Measurements from ENCODE around the gene SVOP.

SVOP gene

GRCh38 chr12:109047081-109047805, 26.4 kb upstream of the SVOP start:
- Histone ChIP-seq H3K9me3 (ENCODE audit: insufficient read depth, low read length, severe bottlenecking) (no peaks in the 10 kb centered on the region), H3K4me1 (ENCODE audit: insufficient read depth, low read length) (peaks cover 7% of the 10 kb centered on the region), H3K27me3 (ENCODE audit: insufficient read depth, low read length, poor library complexity) (no peaks in the 10 kb centered on the region), H2AFZ (ENCODE audit: low read depth, low read length) (no peak overlapping the region; the same call in 1 of the 2 replicates), H3K36me3 (ENCODE audit: insufficient read depth, low read length) (no peaks in the 10 kb centered on the region), H3K9ac (ENCODE audit: low read depth, low read length) (no peak overlapping the region), H3K79me2 (ENCODE audit: insufficient read depth, low read length) (no peaks in the 10 kb centered on the region), H4K20me1 (ENCODE audit: insufficient read depth, low read length) (no peaks in the 10 kb centered on the region), H3K27ac (ENCODE audit: low read length) (no peak overlapping the region), H3K4me3 (ENCODE audit: low read depth in 1 of 2, low read length in 2 of 2) (no peak overlapping the region), H3K4me2 (ENCODE audit: insufficient read depth, low read length) (no peak overlapping the region)
- TF ChIP-seq EZH2 (IDR thresholded peaks at IDR 0.05; ENCODE audit: borderline replicate concordance, low read depth, low read length, severe bottlenecking) = no peak
- TF ChIP-seq CTCF (IDR thresholded peaks at IDR 0.05; ENCODE audit: borderline replicate concordance, extremely low read depth, low read length, poor library complexity, severe bottlenecking) = no peak
- DNase-seq = no peak
- ATAC-seq (ENCODE audit: insufficient read depth, low read depth) = no peak

GRCh38 chr12:109044241-109044640, 23.4 kb upstream of the SVOP start:
- H2AFZ ChIP-seq (ENCODE audit: low read depth, low read length) = no peak overlapping the region
- H3K79me2 ChIP-seq (ENCODE audit: insufficient read depth, low read length) = no peaks in the 10 kb centered on the region
- no peak for DNase-seq
- TF ChIP-seq EZH2 (IDR thresholded peaks at IDR 0.05; ENCODE audit: borderline replicate concordance, low read depth, low read length, severe bottlenecking) (no peak), CTCF (IDR thresholded peaks at IDR 0.05; ENCODE audit: borderline replicate concordance, extremely low read depth, low read length, poor library complexity, severe bottlenecking) (no peak)
- H3K4me1 ChIP-seq (ENCODE audit: insufficient read depth, low read length) = no peaks in the 10 kb centered on the region
- no peak overlapping the region for H3K4me2 ChIP-seq (ENCODE audit: insufficient read depth, low read length)
- no peaks in the 10 kb centered on the region for H3K9me3 ChIP-seq (ENCODE audit: insufficient read depth, low read length, severe bottlenecking)
- H3K27me3 ChIP-seq (ENCODE audit: insufficient read depth, low read length, poor library complexity) = no peaks in the 10 kb centered on the region
- no peak for ATAC-seq (ENCODE audit: insufficient read depth, low read depth)
- no peak overlapping the region for H3K4me3 ChIP-seq (ENCODE audit: low read depth in 1 of 2, low read length in 2 of 2)
- no peaks in the 10 kb centered on the region for H4K20me1 ChIP-seq (ENCODE audit: insufficient read depth, low read length)
- no peak overlapping the region for H3K9ac ChIP-seq (ENCODE audit: low read depth, low read length)
- no peak overlapping the region for H3K27ac ChIP-seq (ENCODE audit: low read length)
- no peaks in the 10 kb centered on the region for H3K36me3 ChIP-seq (ENCODE audit: insufficient read depth, low read length)

- Histone ChIP-seq H3K36me3 (ENCODE audit: insufficient read depth, low read length) (no peaks in the 10 kb centered on the region), H3K79me2 (ENCODE audit: insufficient read depth, low read length) (no peaks in the 10 kb centered on the region), H3K9me3 (ENCODE audit: insufficient read depth, low read length, severe bottlenecking) (no peaks in the 10 kb centered on the region), H2AFZ (ENCODE audit: low read depth, low read length) (no peak overlapping the region), H3K27me3 (ENCODE audit: insufficient read depth, low read length, poor library complexity) (peaks cover 5% of the 10 kb centered on the region), H3K4me2 (ENCODE audit: insufficient read depth, low read length) (no peak overlapping the region), H3K27ac (ENCODE audit: low read length) (no peak overlapping the region), H4K20me1 (ENCODE audit: insufficient read depth, low read length) (no peaks in the 10 kb centered on the region), H3K4me1 (ENCODE audit: insufficient read depth, low read length) (no peaks in the 10 kb centered on the region), H3K4me3 (ENCODE audit: low read depth in 1 of 2, low read length in 2 of 2) (no peak overlapping the region), H3K9ac (ENCODE audit: low read depth, low read length) (no peak overlapping the region)
- TF ChIP-seq EZH2 (IDR thresholded peaks at IDR 0.05; ENCODE audit: borderline replicate concordance, low read depth, low read length, severe bottlenecking) = no peak
- no peak for TF ChIP-seq CTCF (IDR thresholded peaks at IDR 0.05; ENCODE audit: borderline replicate concordance, extremely low read depth, low read length, poor library complexity, severe bottlenecking)
- no peak for ATAC-seq (ENCODE audit: insufficient read depth, low read depth)
- no peak for DNase-seq
Observed at GRCh38 chr12:109036975-109037374, 16.1 kb upstream of the SVOP start.

Measured in DND-41 (cell line).